Breast epithelium (tissue), 3 donors: ENCODE measurements around the gene GPR139.

Source experiments
- CTCF ChIP-seq, 3 donors: fragments of 450-650 bp; IDR thresholded peaks; one replicate each; pipeline ENCODE4 v1.5.1; 2016 to 2017; ENCODE audit warnings: antibody characterized with exemption in 3 of 3, mild to moderate bottlenecking in 3 of 3, moderate library complexity in 3 of 3
- POLR2A ChIP-seq: fragments of 450-650 bp; IDR thresholded peaks from one replicate; pipeline ENCODE4 v1.6.1; 2016; ENCODE audit warnings: antibody characterized with exemption, mild to moderate bottlenecking, moderate library complexity
- POLR2AphosphoS5 ChIP-seq, 3 donors: sonication (generic); formaldehyde crosslinking; IDR thresholded peaks; one replicate each; pipeline ENCODE4 v1.6.1; 2017; ENCODE audit warnings: antibody characterized with exemption in 3 of 3

GRCh38 chr16:20051147-20051546 lies 22.5 kb downstream of the GPR139 start:
- no peak for TF ChIP-seq CTCF (IDR thresholded peaks at IDR 0.05)
- TF ChIP-seq POLR2A, result no peak
- no peak for TF ChIP-seq POLR2AphosphoS5 (IDR thresholded peaks at IDR 0.05)
